Measurements from ENCODE around the gene KRTAP9-3. TPM values are rescaled to one million over a fixed set of nuclear protein-coding genes. Genes with fewer than 3 reads are reported as not detected.
"Not testable (repeated sequence)": the region's sequence is repeated elsewhere in the genome, so short reads cannot be mapped to it uniquely, and the experiment has no call there.

The KRTAP9-3 gene
- polyA plus RNA-seq, 1 experiment, result not detected

DNA sequence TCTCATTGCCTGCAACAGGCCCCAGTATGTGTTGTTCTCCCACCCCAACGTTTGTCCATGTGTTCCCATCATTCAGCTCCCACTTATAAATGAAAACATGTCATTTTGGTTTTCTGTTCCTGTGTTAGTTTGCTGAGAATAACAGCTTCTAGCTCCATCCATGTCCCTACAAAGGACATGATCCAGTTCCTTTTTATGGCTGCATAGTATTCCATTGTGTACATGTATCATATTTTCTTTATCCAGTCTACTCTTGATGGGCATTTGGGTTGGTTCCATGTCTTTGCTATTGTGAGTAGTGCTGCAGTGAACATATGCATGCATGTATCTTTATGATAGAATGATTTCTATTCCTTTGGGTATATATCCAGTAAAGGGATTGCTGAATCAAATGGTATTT, 16.6 kb upstream of the KRTAP9-3 start:
- POLR2A ChIA-PET, result no interaction called here
- CTCF ChIA-PET, result no interaction called here

DNA sequence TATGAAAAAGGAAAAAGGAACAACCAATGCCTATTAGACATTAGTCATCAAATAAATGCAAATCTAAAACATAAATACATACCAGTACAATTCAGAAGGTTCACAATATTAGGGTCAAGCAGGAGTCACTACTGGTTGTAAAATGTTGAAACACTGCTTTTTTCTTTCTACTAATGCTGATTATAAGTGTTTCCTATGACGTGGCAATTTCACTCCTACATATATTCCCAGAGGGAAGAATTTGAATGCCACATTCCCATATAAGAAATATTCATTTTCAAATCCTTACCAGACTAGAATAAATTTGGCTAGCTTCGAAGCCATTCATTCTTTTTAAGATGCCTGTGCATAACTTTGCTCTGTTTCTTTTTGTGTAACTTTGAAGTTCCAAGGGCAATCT, 8.4 kb upstream of the KRTAP9-3 start:
- Histone ChIP-seq H3K4me3 (ENCODE audit: low read depth, low read length) (no peak overlapping the region), H3K27ac (ENCODE audit: low read depth, low read length) (no peak overlapping the region), H3K9me3 (ENCODE audit: control insufficient read depth, insufficient read depth, low read length) (no peaks in the 10 kb centered on the region), H3K27me3 (ENCODE audit: control insufficient read depth, insufficient read depth, low read length) (no peaks in the 10 kb centered on the region)
- DNase-seq (ENCODE audit: low read depth, low spot score), result no peak
- ChIA-PET POLR2A (no interaction called here), CTCF (no interaction called here)
- TF ChIP-seq, protein P1, sequence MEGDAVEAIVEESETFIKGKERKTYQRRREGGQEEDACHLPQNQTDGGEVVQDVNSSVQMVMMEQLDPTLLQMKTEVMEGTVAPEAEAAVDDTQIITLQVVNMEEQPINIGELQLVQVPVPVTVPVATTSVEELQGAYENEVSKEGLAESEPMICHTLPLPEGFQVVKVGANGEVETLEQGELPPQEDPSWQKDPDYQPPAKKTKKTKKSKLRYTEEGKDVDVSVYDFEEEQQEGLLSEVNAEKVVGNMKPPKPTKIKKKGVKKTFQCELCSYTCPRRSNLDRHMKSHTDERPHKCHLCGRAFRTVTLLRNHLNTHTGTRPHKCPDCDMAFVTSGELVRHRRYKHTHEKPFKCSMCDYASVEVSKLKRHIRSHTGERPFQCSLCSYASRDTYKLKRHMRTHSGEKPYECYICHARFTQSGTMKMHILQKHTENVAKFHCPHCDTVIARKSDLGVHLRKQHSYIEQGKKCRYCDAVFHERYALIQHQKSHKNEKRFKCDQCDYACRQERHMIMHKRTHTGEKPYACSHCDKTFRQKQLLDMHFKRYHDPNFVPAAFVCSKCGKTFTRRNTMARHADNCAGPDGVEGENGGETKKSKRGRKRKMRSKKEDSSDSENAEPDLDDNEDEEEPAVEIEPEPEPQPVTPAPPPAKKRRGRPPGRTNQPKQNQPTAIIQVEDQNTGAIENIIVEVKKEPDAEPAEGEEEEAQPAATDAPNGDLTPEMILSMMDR (IDR thresholded peaks at IDR 0.05; ENCODE audit: low read depth, low read length), result no peak

More for the DNA sequence above, 16.6 kb upstream of the KRTAP9-3 start:
- TF ChIP-seq, protein P1 (IDR thresholded peaks at IDR 0.05; ENCODE audit: low read depth, low read length), result no peak
- Histone ChIP-seq H3K9me3 (ENCODE audit: control insufficient read depth, insufficient read depth, low read length) (no peaks in the 10 kb centered on the region), H3K27ac (ENCODE audit: low read depth, low read length) (no peak overlapping the region), H3K4me3 (ENCODE audit: low read depth, low read length) (no peak overlapping the region), H3K27me3 (ENCODE audit: control insufficient read depth, insufficient read depth, low read length) (no peaks in the 10 kb centered on the region)
- no peak for DNase-seq (ENCODE audit: low read depth, low spot score)

DNA sequence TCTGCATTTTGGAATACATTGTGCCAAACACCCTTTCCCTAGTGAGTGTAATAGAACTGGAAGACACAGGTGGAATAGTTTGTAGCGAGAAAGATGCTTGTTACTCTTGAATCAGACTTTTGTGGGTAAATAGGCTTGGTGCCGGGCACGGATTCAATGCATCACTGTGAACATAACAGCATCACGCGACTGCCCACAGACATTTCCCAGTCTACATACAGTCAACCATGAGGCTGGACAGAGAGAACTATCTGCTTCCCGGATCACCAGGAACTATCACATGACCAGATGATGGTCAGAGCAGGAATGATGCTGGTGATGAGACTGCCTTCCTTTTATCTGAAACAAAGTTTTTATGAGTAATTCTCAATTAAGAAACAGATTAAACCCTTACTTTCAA, 6.2 kb upstream of the KRTAP9-3 start:
- POLR2A ChIA-PET, result no interaction called here
- CTCF ChIA-PET, result no interaction called here

DNA sequence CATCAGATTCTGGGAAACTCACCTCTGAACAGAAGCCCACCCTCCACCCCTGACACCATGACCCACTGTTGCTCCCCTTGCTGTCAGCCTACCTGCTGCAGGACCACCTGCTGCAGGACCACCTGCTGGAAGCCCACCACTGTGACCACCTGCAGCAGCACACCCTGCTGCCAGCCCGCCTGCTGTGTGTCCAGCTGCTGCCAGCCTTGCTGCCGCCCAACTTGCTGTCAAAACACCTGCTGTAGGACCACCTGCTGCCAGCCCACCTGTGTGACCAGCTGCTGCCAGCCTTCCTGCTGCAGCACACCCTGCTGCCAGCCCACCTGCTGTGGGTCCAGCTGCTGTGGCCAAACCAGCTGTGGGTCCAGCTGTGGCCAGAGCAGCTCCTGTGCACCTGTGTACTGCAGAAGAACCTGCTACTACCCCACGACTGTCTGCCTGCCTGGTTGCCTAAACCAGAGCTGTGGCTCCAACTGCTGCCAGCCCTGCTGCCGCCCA, 5.6 kb upstream of the KRTAP9-3 start, which contains the start of gene KRTAP9-2:
Gene KRTAP9-2, plus strand, starts transcription at position 51 of the 498 bp plus-strand sequence. Its CDS starts 7 bp downstream, at position 58.
- H3K27ac ChIP-seq (ENCODE audit: low read depth, low read length); POLR2A ChIA-PET; CTCF ChIA-PET; H3K9me3 ChIP-seq (ENCODE audit: control insufficient read depth, insufficient read depth, low read length); H3K4me3 ChIP-seq (ENCODE audit: low read depth, low read length); DNase-seq (ENCODE audit: low read depth, low spot score); H3K27me3 ChIP-seq (ENCODE audit: control insufficient read depth, insufficient read depth, low read length): not testable (repeated sequence)

More for the DNA sequence above, 6.2 kb upstream of the KRTAP9-3 start:
- no peak overlapping the region for H3K27ac ChIP-seq (ENCODE audit: low read depth, low read length)
- H3K4me3 ChIP-seq (ENCODE audit: low read depth, low read length), result no peak overlapping the region
- DNase-seq (ENCODE audit: low read depth, low spot score), result no peak
- TF ChIP-seq, protein P1 (IDR thresholded peaks at IDR 0.05; ENCODE audit: low read depth, low read length), result no peak
- H3K27me3 ChIP-seq (ENCODE audit: control insufficient read depth, insufficient read depth, low read length), result no peaks in the 10 kb centered on the region
- H3K9me3 ChIP-seq (ENCODE audit: control insufficient read depth, insufficient read depth, low read length), result no peaks in the 10 kb centered on the region

DNA sequence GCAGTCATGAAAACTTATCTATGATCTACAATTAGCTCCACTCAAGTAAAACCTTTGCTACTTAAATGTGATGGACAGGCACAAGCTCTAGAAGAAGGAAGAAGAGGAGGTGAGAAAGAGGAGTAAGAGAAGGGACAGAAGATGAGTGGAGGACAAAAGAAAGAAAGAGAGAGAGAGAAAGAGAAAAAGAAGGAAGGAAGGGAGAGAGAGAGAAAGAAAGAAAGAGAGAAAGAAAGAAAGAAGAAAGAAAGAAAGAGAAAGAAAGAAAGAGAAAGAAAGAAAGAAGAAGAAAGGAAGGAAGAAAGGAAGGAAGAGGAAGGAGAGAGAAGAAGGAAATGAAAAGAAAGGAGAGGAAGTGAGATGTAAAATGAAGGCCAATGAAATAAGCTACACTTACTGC, 2.2 kb upstream of the KRTAP9-3 start:
- ChIA-PET POLR2A (no interaction called here), CTCF (no interaction called here)
- Histone ChIP-seq H3K9me3 (ENCODE audit: control insufficient read depth, insufficient read depth, low read length) (no peaks in the 10 kb centered on the region), H3K27me3 (ENCODE audit: control insufficient read depth, insufficient read depth, low read length) (no peaks in the 10 kb centered on the region), H3K4me3 (ENCODE audit: low read depth, low read length) (no peak overlapping the region), H3K27ac (ENCODE audit: low read depth, low read length) (no peak overlapping the region)
- TF ChIP-seq, protein P1 (IDR thresholded peaks at IDR 0.05; ENCODE audit: low read depth, low read length), result no peak
- no peak for DNase-seq (ENCODE audit: low read depth, low spot score)

DNA sequence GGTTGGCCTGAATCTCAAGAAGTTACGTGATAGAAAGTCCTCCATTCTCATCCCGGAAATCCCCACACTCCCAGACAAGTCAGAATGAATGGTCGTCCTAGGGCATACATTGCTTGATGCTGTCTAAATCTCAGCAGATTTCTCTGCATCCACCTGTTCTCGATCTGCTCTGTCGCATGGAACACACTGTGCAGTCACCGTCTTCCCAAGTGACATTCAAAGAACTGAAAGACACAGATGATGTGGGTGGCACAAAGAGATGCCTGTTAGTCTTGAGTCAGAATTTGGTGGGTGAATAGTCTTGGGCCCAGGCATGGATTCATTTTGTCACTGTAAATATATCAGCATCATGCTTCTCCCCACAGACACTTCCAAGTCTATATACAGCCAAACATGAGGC, 518 bp upstream of the KRTAP9-3 start:
- DNase-seq (ENCODE audit: low read depth, low spot score), result no peak
- H3K27ac ChIP-seq (ENCODE audit: low read depth, low read length), result no peak overlapping the region
- H3K9me3 ChIP-seq (ENCODE audit: control insufficient read depth, insufficient read depth, low read length), result no peaks in the 10 kb centered on the region
- TF ChIP-seq, protein P1 (IDR thresholded peaks at IDR 0.05; ENCODE audit: low read depth, low read length), result no peak
- H3K27me3 ChIP-seq (ENCODE audit: control insufficient read depth, insufficient read depth, low read length), result no peaks in the 10 kb centered on the region
- H3K4me3 ChIP-seq (ENCODE audit: low read depth, low read length), result no peak overlapping the region
- ChIA-PET POLR2A (no interaction called here), CTCF (no interaction called here)

DNA sequence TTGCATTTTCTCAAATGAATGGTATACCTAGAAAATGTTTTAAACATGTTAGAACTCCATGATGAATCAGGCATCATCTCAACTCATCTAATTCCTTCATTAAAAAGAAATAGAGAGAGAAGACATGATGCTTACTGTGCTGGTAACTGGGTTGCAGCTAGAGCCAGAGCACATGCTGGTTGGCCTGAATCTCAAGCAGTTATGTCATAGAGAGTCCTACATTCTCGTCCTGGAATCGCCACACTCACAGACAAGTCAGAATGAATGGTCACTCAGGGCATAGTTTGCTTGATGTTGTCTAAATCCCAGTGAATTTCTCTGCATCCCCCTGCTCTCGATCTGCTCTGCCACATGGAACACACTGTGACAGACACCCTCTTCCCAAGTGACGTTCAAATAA, 4.9 kb downstream of the KRTAP9-3 start:
- H3K4me3 ChIP-seq (ENCODE audit: low read depth, low read length); CTCF ChIA-PET; H3K27ac ChIP-seq (ENCODE audit: low read depth, low read length); POLR2A ChIA-PET; H3K9me3 ChIP-seq (ENCODE audit: control insufficient read depth, insufficient read depth, low read length); H3K27me3 ChIP-seq (ENCODE audit: control insufficient read depth, insufficient read depth, low read length); DNase-seq (ENCODE audit: low read depth, low spot score): not testable (repeated sequence)

DNA sequence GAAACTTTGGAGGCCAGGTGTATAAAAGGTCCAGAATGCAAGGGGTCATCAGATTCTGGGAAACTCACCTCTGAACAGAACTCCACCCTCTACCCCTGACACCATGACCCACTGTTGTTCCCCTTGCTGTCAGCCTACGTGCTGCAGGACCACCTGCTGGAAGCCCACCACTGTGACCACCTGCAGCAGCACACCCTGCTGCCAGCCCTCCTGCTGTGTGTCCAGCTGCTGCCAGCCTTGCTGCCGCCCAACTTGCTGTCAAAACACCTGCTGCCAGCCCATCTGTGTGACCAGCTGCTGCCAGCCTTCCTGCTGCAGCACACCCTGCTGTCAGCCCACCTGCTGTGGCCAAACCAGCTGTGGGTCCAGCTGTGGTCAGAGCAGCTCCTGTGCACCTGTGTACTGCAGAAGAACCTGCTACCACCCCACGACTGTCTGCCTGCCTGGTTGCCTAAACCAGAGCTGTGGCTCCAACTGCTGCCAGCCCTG, 5.7 kb downstream of the KRTAP9-3 start, which contains the start of gene KRTAP9-8:
Gene KRTAP9-8, plus strand, starts transcription at position 51 of the 489 bp plus-strand sequence. Its CDS starts 53 bp downstream, at position 104.
- H3K27ac ChIP-seq (ENCODE audit: low read depth, low read length); POLR2A ChIA-PET; DNase-seq (ENCODE audit: low read depth, low spot score); CTCF ChIA-PET; H3K27me3 ChIP-seq (ENCODE audit: control insufficient read depth, insufficient read depth, low read length); H3K9me3 ChIP-seq (ENCODE audit: control insufficient read depth, insufficient read depth, low read length); H3K4me3 ChIP-seq (ENCODE audit: low read depth, low read length): not testable (repeated sequence)
